ENCODE results near the gene HID1. TPM values are rescaled to one million over a fixed set of nuclear protein-coding genes. Genes with fewer than 3 reads are reported as not detected.
A peak's percentile ranks its signal among the peaks of the same experiment; 100 is the strongest.

HID1 gene
- total and polyA plus RNA-seq, 2 donors (not counting 1 experiment from before 2014, with no cell fraction given) = 3.9 to 4.0 TPM

DNA sequence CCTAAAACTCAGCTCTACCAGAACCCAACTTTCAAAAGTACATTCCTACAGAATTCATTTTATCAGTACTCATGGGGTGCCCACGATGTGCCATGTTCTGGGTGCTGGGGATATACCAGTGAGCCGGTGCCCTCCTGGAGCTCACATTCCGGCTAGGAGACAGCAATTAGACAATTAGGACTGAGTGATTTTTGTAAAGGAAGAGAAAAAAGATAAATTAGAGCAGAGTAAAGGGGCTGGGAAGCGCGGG, 39.5 kb upstream of the HID1 start:
- H3K79me2 ChIP-seq (ENCODE audit: control insufficient read depth, insufficient read depth, low read length) = peaks cover 31% of the 10 kb centered on the region
- intact Hi-C loops (cut with micrococcal nuclease) = loop anchor here (1.0 kb wide), 7 partner anchors 22 to 139 kb away; partner anchors contain the start of genes CDR2L, HID1 and KCTD2
- TF ChIP-seq, protein P1, sequence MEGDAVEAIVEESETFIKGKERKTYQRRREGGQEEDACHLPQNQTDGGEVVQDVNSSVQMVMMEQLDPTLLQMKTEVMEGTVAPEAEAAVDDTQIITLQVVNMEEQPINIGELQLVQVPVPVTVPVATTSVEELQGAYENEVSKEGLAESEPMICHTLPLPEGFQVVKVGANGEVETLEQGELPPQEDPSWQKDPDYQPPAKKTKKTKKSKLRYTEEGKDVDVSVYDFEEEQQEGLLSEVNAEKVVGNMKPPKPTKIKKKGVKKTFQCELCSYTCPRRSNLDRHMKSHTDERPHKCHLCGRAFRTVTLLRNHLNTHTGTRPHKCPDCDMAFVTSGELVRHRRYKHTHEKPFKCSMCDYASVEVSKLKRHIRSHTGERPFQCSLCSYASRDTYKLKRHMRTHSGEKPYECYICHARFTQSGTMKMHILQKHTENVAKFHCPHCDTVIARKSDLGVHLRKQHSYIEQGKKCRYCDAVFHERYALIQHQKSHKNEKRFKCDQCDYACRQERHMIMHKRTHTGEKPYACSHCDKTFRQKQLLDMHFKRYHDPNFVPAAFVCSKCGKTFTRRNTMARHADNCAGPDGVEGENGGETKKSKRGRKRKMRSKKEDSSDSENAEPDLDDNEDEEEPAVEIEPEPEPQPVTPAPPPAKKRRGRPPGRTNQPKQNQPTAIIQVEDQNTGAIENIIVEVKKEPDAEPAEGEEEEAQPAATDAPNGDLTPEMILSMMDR (IDR thresholded peaks at IDR 0.05) = no peak
- no peak for TF ChIP-seq EZH2 (IDR thresholded peaks at IDR 0.05; ENCODE audit: borderline replicate concordance, insufficient read depth, low read depth, low read length, poor library complexity, severe bottlenecking)
- peak overlapping the region; percentile 30 to 79 for H3K27ac ChIP-seq (ENCODE audit: low read length in 2 of 2)
- 73% methylated on average over 4 of the region's 5 CpGs for WGBS (ENCODE audit: insufficient coverage)
- peaks cover 22% of the 10 kb centered on the region for H3K4me1 Mint-ChIP-seq
- no peaks in the 10 kb centered on the region for H3K9me3 Mint-ChIP-seq (ENCODE audit: insufficient read depth)
- POLR2A ChIA-PET = interaction anchor here (0.6 to 1.9 kb wide), 9 partner anchors 20 to 1034 kb away, joined by 3 to 6 read pairs (median 4); partner anchors contain the start of genes ARMC7 and HID1
- peak overlapping the region in 4 of 5 experiments; percentile 72 to 86 (median 77) for H3K4me3 ChIP-seq (ENCODE audit: control extremely low read depth in 1 of 5, extremely low read depth in 1 of 5, insufficient read depth in 1 of 5, low read depth in 2 of 5, low read length in 4 of 5)
- peak overlapping the region; percentile 97 for H3K4me3 Mint-ChIP-seq
- DNase-seq (no peak), ATAC-seq (ENCODE audit: low read depth) (no peak)
- H3K4me1 ChIP-seq (ENCODE audit: control insufficient read depth in 2 of 2, insufficient read depth in 2 of 2, low read length in 2 of 2) = peaks cover 15 to 16% of the 10 kb centered on the region in 2 donors
- peak overlapping the region; percentile 91 for H2AFZ ChIP-seq (ENCODE audit: insufficient read depth, low read depth, low read length, poor library complexity, severe bottlenecking)
- peaks cover 0 to 4% (median 0%) of the 10 kb centered on the region in 4 experiments for H3K27me3 ChIP-seq (replicated peaks in 1 of 4; ENCODE audit: control extremely low read depth in 1 of 4, control insufficient read depth in 3 of 4, insufficient read depth in 4 of 4, low read length in 3 of 4)
- H3K27me3 Mint-ChIP-seq = no peaks in the 10 kb centered on the region
- H3K9me3 ChIP-seq (ENCODE audit: control extremely low read depth in 1 of 3, control insufficient read depth in 2 of 3, insufficient read depth in 1 of 3, low read length in 2 of 3) = no peaks in the 10 kb centered on the region
- peak overlapping the region; percentile 81 for H3K4me2 ChIP-seq (replicated peaks; ENCODE audit: low read depth, low read length, poor library complexity, severe bottlenecking)
- CTCF ChIA-PET = interaction anchor here (0.9 to 3.2 kb wide), 22 partner anchors 13 to 741 kb away, joined by 3 to 56 read pairs (median 4); partner anchors contain the start of genes CDR2L, HID1 and SLC16A5
- peak overlapping the region; percentile 92 for H3K27ac Mint-ChIP-seq
- peak overlapping the region; percentile 80 for H3K9ac ChIP-seq (ENCODE audit: low read length)
- H3K36me3 ChIP-seq (replicated peaks in 1 of 2; ENCODE audit: control extremely low read depth in 1 of 2, control insufficient read depth in 1 of 2, extremely low read depth in 1 of 2, insufficient read depth in 2 of 2, low read length in 1 of 2) = peaks cover 0 to 6% of the 10 kb centered on the region in 2 experiments
- H4K20me1 ChIP-seq (ENCODE audit: control insufficient read depth, insufficient read depth, low read length, poor library complexity, severe bottlenecking) = no peaks in the 10 kb centered on the region

DNA sequence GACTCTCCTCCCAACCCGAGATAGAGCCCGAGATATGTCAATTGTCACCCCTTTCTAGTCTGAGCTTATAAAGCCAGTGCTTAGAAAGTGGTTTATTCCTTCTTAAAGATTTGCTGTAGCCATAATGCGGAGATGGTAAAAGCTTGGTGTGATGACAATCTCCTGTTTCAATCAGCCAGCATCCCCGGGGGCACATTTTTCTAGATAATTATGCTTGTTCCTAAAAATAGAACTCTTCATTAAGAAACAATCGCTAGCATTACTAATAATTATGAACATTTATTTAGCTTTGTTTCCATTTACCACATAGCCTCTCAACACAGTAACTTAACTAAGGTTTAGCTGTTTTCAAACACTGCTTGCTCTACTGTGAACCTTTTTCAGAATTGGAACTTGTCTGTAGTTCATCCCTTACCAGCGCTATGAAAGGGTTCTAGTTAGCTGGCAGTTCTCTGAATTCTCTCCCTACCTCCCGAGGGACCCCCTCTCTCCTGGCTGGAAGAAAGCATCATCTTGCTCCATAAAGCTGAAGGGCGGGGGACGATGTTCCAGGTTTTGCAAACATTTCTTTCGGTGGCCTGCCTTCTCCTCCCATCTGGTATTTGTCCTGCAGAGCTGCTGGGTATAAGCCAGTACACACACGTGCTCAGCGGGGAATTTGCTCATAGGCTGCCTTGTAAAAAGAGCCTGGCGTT, 39.0 kb upstream of the HID1 start:
- ATAC-seq (ENCODE audit: low read depth) (no peak), DNase-seq (no peak)
- TF ChIP-seq, protein P1 (IDR thresholded peaks at IDR 0.05) = no peak
- no peak for TF ChIP-seq EZH2 (IDR thresholded peaks at IDR 0.05; ENCODE audit: borderline replicate concordance, insufficient read depth, low read depth, low read length, poor library complexity, severe bottlenecking)
- no peaks in the 10 kb centered on the region for H4K20me1 ChIP-seq (ENCODE audit: control insufficient read depth, insufficient read depth, low read length, poor library complexity, severe bottlenecking)
- H3K27ac Mint-ChIP-seq = peak overlapping the region; percentile 92
- peaks cover 15 to 16% of the 10 kb centered on the region in 2 donors for H3K4me1 ChIP-seq (ENCODE audit: control insufficient read depth in 2 of 2, insufficient read depth in 2 of 2, low read length in 2 of 2)
- POLR2A ChIA-PET = interaction anchor here (0.6 to 1.9 kb wide), 6 partner anchors 21 to 1034 kb away, joined by 3 to 5 read pairs (median 4); partner anchors contain the start of gene HID1
- peaks cover 22% of the 10 kb centered on the region for H3K4me1 Mint-ChIP-seq
- H3K4me2 ChIP-seq (replicated peaks; ENCODE audit: low read depth, low read length, poor library complexity, severe bottlenecking) = peak overlapping the region; percentile 81
- H3K4me3 ChIP-seq (ENCODE audit: control extremely low read depth in 1 of 5, extremely low read depth in 1 of 5, insufficient read depth in 1 of 5, low read depth in 2 of 5, low read length in 4 of 5) = no peak overlapping the region
- no peaks in the 10 kb centered on the region for H3K9me3 Mint-ChIP-seq (ENCODE audit: insufficient read depth)
- peak overlapping the region; percentile 80 for H3K9ac ChIP-seq (ENCODE audit: low read length)
- H3K27ac ChIP-seq (ENCODE audit: low read length in 2 of 2) = peak overlapping the region in 1 of 2 donors; percentile 79
- peak overlapping the region; percentile 97 for H3K4me3 Mint-ChIP-seq
- CTCF ChIA-PET = interaction anchor here (1.1 to 3.2 kb wide), 16 partner anchors 13 to 266 kb away, joined by 3 to 56 read pairs (median 4); partner anchors contain the start of genes CDR2L, HID1 and SLC16A5
- H3K27me3 ChIP-seq (replicated peaks in 1 of 4; ENCODE audit: control extremely low read depth in 1 of 4, control insufficient read depth in 3 of 4, insufficient read depth in 4 of 4, low read length in 3 of 4) = peaks cover 0 to 4% (median 0%) of the 10 kb centered on the region in 4 experiments
- intact Hi-C loops (cut with micrococcal nuclease) = loop anchor here (1.0 kb wide), 7 partner anchors 23 to 138 kb away; partner anchors contain the start of genes CDR2L, HID1 and KCTD2
- no peaks in the 10 kb centered on the region for H3K9me3 ChIP-seq (ENCODE audit: control extremely low read depth in 1 of 3, control insufficient read depth in 2 of 3, insufficient read depth in 1 of 3, low read length in 2 of 3)
- H2AFZ ChIP-seq (ENCODE audit: insufficient read depth, low read depth, low read length, poor library complexity, severe bottlenecking) = peak overlapping the region; percentile 91
- peaks cover 27% of the 10 kb centered on the region for H3K79me2 ChIP-seq (ENCODE audit: control insufficient read depth, insufficient read depth, low read length)
- peaks cover 0 to 5% of the 10 kb centered on the region in 2 experiments for H3K36me3 ChIP-seq (replicated peaks in 1 of 2; ENCODE audit: control extremely low read depth in 1 of 2, control insufficient read depth in 1 of 2, extremely low read depth in 1 of 2, insufficient read depth in 2 of 2, low read length in 1 of 2)
- no peaks in the 10 kb centered on the region for H3K27me3 Mint-ChIP-seq
- WGBS (ENCODE audit: insufficient coverage) = 91% methylated on average over 5 of the region's 13 CpGs

Measured in B cell (primary cell).